CD14-positive monocyte (primary cell): ENCODE measurements around the gene YWHAQ. TPM values are rescaled to one million over a fixed set of nuclear protein-coding genes. Genes with fewer than 3 reads are reported as not detected.
"Not testable (repeated sequence)": the region's sequence is repeated elsewhere in the genome, so short reads cannot be mapped to it uniquely, and the experiment has no call there.

Source experiments
- DNase-seq, 3 donors: peaks; one replicate each; pipeline ENCODE4 v3.0.0-alpha.2; 2011 to 2022
- H2AFZ ChIP-seq: 2 replicates; pipeline ENCODE4 v1.6.0; 2012; ENCODE audit warnings: mild to moderate bottlenecking, low read depth, low read length, inconsistent platforms; ENCODE audit not compliant: insufficient read depth, poor library complexity, severe bottlenecking
- H3K27ac ChIP-seq, 2 donors: 1 replicate in 1 of 2; 2 replicates in 1 of 2; pipeline ENCODE4 v1.5.1; 2012 to 2013; ENCODE audit warnings: low read length in 2 of 2, control low read depth in 1 of 2, inconsistent platforms in 1 of 2, low read depth in 1 of 2, mild to moderate bottlenecking in 1 of 2
- H3K27me3 ChIP-seq, 2 donors: one replicate each; pipeline versions ENCODE4 v1.6.0 to v1.6.1; 2011 to 2013; ENCODE audit warnings: low read length in 2 of 2; ENCODE audit not compliant: control insufficient read depth in 2 of 2, insufficient read depth in 2 of 2
- H3K36me3 ChIP-seq, 2 donors: replicated peaks in 1 of 2; 1 replicate in 1 of 2; 2 replicates in 1 of 2; pipeline versions ENCODE4 v1.5.1 to v1.6.1; 2012 to 2013; ENCODE audit warnings: low read length in 2 of 2, control low read depth in 1 of 2, inconsistent platforms in 1 of 2, mild to moderate bottlenecking in 1 of 2; ENCODE audit not compliant: insufficient read depth in 2 of 2, control insufficient read depth in 1 of 2
- H3K4me1 ChIP-seq, 2 donors: 1 replicate in 1 of 2; 2 replicates in 1 of 2; pipeline versions ENCODE4 v1.5.1 to v1.6.1; 2012 to 2013; ENCODE audit warnings: low read length in 2 of 2, control low read depth in 1 of 2, inconsistent platforms in 1 of 2, mild to moderate bottlenecking in 1 of 2, moderate library complexity in 1 of 2; ENCODE audit not compliant: insufficient read depth in 2 of 2, control insufficient read depth in 1 of 2
- H3K4me2 ChIP-seq: replicated peaks from 2 replicates; pipeline ENCODE3; 2012; ENCODE audit warnings: low read length, moderate library complexity, mild to moderate bottlenecking; ENCODE audit not compliant: poor library complexity, severe bottlenecking; ENCODE audit errors: extremely low read depth
- H3K4me3 ChIP-seq, 3 experiments: fragments of 200-600 bp in 1 of 3; sonication (generic) in 1 of 3; replicated peaks in 1 of 3; 1 replicate in 2 of 3; 2 replicates in 1 of 3; pipeline ENCODE4 v1.5.1; 2011 to 2013; ENCODE audit warnings: low read length in 3 of 3, mild to moderate bottlenecking in 3 of 3, control low read depth in 2 of 3, low read depth in 2 of 3, inconsistent platforms in 1 of 3, moderate library complexity in 1 of 3
- H3K79me2 ChIP-seq: 2 replicates; pipeline ENCODE4 v1.6.0; 2012; ENCODE audit warnings: mild to moderate bottlenecking, control low read depth, inconsistent platforms, low read length, moderate library complexity; ENCODE audit not compliant: insufficient read depth
- H3K9ac ChIP-seq: 2 replicates; pipeline ENCODE4 v1.6.0; 2017; ENCODE audit warnings: low read length, mild to moderate bottlenecking; ENCODE audit not compliant: insufficient read depth, poor library complexity, severe bottlenecking
- H3K9me3 ChIP-seq, 2 donors: replicated peaks in 1 of 2; 1 replicate in 1 of 2; 2 replicates in 1 of 2; pipeline versions ENCODE4 v1.5.1 to v1.6.1; 2012 to 2013; ENCODE audit warnings: low read length in 2 of 2, control low read depth in 1 of 2; ENCODE audit not compliant: control insufficient read depth in 1 of 2, insufficient read depth in 1 of 2
- H4K20me1 ChIP-seq: 2 replicates; pipeline ENCODE4 v1.6.0; 2012; ENCODE audit warnings: mild to moderate bottlenecking, low read length, control low read depth, moderate library complexity; ENCODE audit not compliant: insufficient read depth
- H3K27ac Mint-ChIP-seq, 7 donors: one replicate each; pipeline ENCODE4 v1.8.0; 2020; ENCODE audit warnings: mild to moderate bottlenecking in 7 of 7, mixed read lengths in 7 of 7, moderate library complexity in 6 of 7, inconsistent platforms in 2 of 7
- H3K27me3 Mint-ChIP-seq, 3 donors: one replicate each; pipeline ENCODE4 v1.8.0; 2021 to 2022; ENCODE audit warnings: low read depth in 3 of 3, mild to moderate bottlenecking in 3 of 3, mixed read lengths in 3 of 3, moderate library complexity in 3 of 3, inconsistent platforms in 1 of 3
- H3K36me3 Mint-ChIP-seq, 2 donors: one replicate each; pipeline ENCODE4 v1.8.0; 2020; ENCODE audit warnings: mixed read lengths in 2 of 2, inconsistent platforms in 1 of 2, mild to moderate bottlenecking in 1 of 2
- H3K4me1 Mint-ChIP-seq: one replicate; pipeline ENCODE4 v1.8.0; 2020; ENCODE audit warnings: mild to moderate bottlenecking, mixed read lengths
- H3K4me3 Mint-ChIP-seq, 2 donors: one replicate each; pipeline ENCODE4 v1.8.0; 2020; ENCODE audit warnings: mild to moderate bottlenecking in 2 of 2, mixed read lengths in 2 of 2, moderate library complexity in 1 of 2
- H3K9me3 Mint-ChIP-seq, 7 donors: one replicate each; pipeline ENCODE4 v1.8.0; 2020 to 2022; ENCODE audit warnings: mixed read lengths in 7 of 7, mild to moderate bottlenecking in 6 of 7, moderate library complexity in 6 of 7, inconsistent platforms in 2 of 7
- CTCF ChIP-seq: fragments of 200-600 bp; IDR thresholded peaks from one replicate; pipeline ENCODE4 v1.8.0; 2022; ENCODE audit warnings: antibody characterized with exemption, mild to moderate bottlenecking
- WGBS: methylation state at CpG from one replicate; pipeline ENCODE4 v1.1.5; 2013; ENCODE audit warnings: missing lambda C conversion rate; ENCODE audit not compliant: insufficient coverage; 5-methylcytosine and 5-hydroxymethylcytosine counted together
- intact Hi-C, 2 donors: fragments of 100-400 bp; cut with micrococcal nuclease; formaldehyde crosslinking; loops; one replicate each; pipeline versions ENCODE4 v1.15.0 to v1.15.1; 2023
- polyA plus RNA-seq, 3 donors: library from polyadenylated mRNA; depleted of rRNA in 1 of 3; unstranded in 2 of 3; stranded (reverse) in 1 of 3; fragments of 300-500 nt in 2 of 3; fragments of >200 nt in 1 of 3; fragmentation: Illumina TruSeq in 2 of 3; gene quantifications; 1 replicate in 2 of 3; 2 replicates in 1 of 3; pipeline ENCODE4 v1.2.3, GENCODE V29; 2012 to 2021

YWHAQ gene
- polyA plus RNA-seq, 3 donors = 60.9 to 173 (median 165) TPM

DNA sequence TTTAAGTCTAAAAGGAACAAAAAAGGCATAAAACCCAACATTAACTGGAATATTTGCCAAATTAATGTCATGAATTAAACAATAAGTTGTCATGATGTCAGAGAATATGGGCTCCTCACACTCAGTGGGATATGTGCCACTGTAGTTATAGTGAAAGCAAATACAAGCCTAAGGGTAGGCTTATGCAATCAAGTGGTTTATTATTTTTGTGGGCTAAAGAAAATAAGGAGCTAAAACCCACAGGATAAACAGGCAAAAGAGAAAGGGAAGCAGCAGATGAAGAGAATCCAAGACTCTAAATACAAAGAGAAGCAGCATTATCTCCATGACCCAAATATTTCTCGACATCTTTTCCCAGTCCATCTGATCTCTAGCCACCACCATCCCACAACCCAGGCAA, 17.5 kb downstream of the YWHAQ start:
- H3K27me3 ChIP-seq = no peaks in the 10 kb centered on the region
- no peaks in the 10 kb centered on the region for H3K9me3 ChIP-seq
- peaks cover 0 to 14% of the 10 kb centered on the region in 2 donors for H3K36me3 ChIP-seq
- H3K27ac ChIP-seq = peak overlapping the region in 1 of 2 donors; percentile 53
- H3K4me1 Mint-ChIP-seq = peaks cover 36% of the 10 kb centered on the region
- TF ChIP-seq CTCF = no peak
- peaks cover 76% of the 10 kb centered on the region for H4K20me1 ChIP-seq
- H3K27ac Mint-ChIP-seq = peak overlapping the region in 5 of 7 donors; percentile 21 to 47 (median 37)
- peaks cover 16 to 27% of the 10 kb centered on the region in 2 donors for H3K4me1 ChIP-seq
- H3K9ac ChIP-seq = no peak overlapping the region
- H3K4me3 ChIP-seq = no peak overlapping the region
- intact Hi-C loops = no loop called here
- WGBS = no CpG with 5 or more reads among the region's 1 CpG
- no peak overlapping the region for H3K4me3 Mint-ChIP-seq
- DNase-seq = no peak
- H2AFZ ChIP-seq = no peak overlapping the region
- H3K9me3 Mint-ChIP-seq = peaks cover 0 to 2% (median 0%) of the 10 kb centered on the region in 7 donors
- peaks cover 100% of the 10 kb centered on the region for H3K79me2 ChIP-seq
- peaks cover 9 to 22% of the 10 kb centered on the region in 2 donors for H3K36me3 Mint-ChIP-seq
- H3K4me2 ChIP-seq = peak overlapping the region; percentile 21
- H3K27me3 Mint-ChIP-seq = no peaks in the 10 kb centered on the region

DNA sequence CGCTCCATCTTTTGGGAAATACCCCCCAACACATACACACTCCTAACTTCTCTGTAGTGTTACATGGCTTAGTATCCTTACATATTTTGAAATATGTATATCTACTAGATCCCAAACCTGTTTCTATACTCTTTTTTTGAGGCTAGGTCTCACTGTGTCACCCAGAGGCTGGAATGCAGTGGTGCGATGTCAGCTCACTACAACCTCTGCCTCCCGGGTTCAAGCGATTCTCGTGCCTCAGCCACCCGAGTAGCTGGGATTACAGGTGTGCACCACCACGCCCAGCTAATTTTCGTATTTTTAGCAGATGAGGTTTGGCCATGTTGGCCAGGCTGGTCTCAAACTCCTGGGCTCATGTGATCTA, 19.3 kb downstream of the YWHAQ start:
- 98% methylated on average over 7 of the region's 8 CpGs for WGBS
- H3K36me3 ChIP-seq, H3K27ac ChIP-seq, intact Hi-C loops, DNase-seq, H3K27me3 ChIP-seq, H3K9ac ChIP-seq, H3K27me3 Mint-ChIP-seq, H3K9me3 Mint-ChIP-seq, H2AFZ ChIP-seq, H3K4me3 ChIP-seq, H3K4me2 ChIP-seq, H3K4me3 Mint-ChIP-seq, H3K9me3 ChIP-seq: not testable (repeated sequence)
- Histone ChIP-seq H3K4me1 (peaks cover 26 to 39% of the 10 kb centered on the region in 2 donors), H4K20me1 (peaks cover 67% of the 10 kb centered on the region), H3K79me2 (peaks cover 99% of the 10 kb centered on the region)
- peaks cover 40% of the 10 kb centered on the region for H3K4me1 Mint-ChIP-seq
- peak overlapping the region in 1 of 7 donors; percentile 26 for H3K27ac Mint-ChIP-seq
- H3K36me3 Mint-ChIP-seq = peaks cover 3 to 12% of the 10 kb centered on the region in 2 donors
